Keratinocyte (primary cell): ENCODE results near the gene RGS7BP. TPM values are rescaled to one million over a fixed set of nuclear protein-coding genes. Genes with fewer than 3 reads are reported as not detected.

ENCODE experiments used
- DNase-seq: peaks from one replicate; pipeline ENCODE4 v3.0.0-alpha.2; 2011; ENCODE audit warnings: low read depth, missing footprints, low spot score
- FAIRE-seq: peaks from 2 replicates; lab custom pipeline; 2011; peaks lifted over from hg19 to GRCh38; lab: Jason Lieb, UNC
- H2AFZ ChIP-seq: 2 replicates; pipeline ENCODE4 v1.6.0; 2012; ENCODE audit warnings: low read length, control low read depth, inconsistent platforms; ENCODE audit not compliant: control insufficient read depth
- H3K27ac ChIP-seq: 2 replicates; pipeline ENCODE4 v1.5.1; 2011; ENCODE audit warnings: low read length; ENCODE audit not compliant: control insufficient read depth, insufficient read depth
- H3K27me3 ChIP-seq: 3 replicates; pipeline ENCODE4 v1.6.0; 2011; ENCODE audit warnings: low read length; ENCODE audit not compliant: control insufficient read depth, insufficient read depth; ENCODE audit errors: extremely low read depth
- H3K36me3 ChIP-seq, 2 experiments: 2 replicates in 1 of 2; 3 replicates in 1 of 2; pipeline ENCODE4 v1.5.1; 2011; ENCODE audit warnings: low read length in 2 of 2, mild to moderate bottlenecking in 1 of 2; ENCODE audit not compliant: control insufficient read depth in 2 of 2, insufficient read depth in 2 of 2; ENCODE audit errors: extremely low read depth in 1 of 2
- H3K4me1 ChIP-seq: 3 replicates; pipeline ENCODE4 v1.5.1; 2011; ENCODE audit warnings: low read length; ENCODE audit not compliant: control insufficient read depth, insufficient read depth; ENCODE audit errors: extremely low read depth
- H3K4me2 ChIP-seq: 3 replicates; pipeline ENCODE4 v1.6.0; 2011; ENCODE audit warnings: low read depth, low read length; ENCODE audit not compliant: control insufficient read depth, insufficient read depth; ENCODE audit errors: extremely low read depth
- H3K4me3 ChIP-seq, 3 experiments: fragments of 200-600 bp in 1 of 3; sonication (generic) in 1 of 3; 2 replicates in 2 of 3; 3 replicates in 1 of 3; pipeline ENCODE4 v1.5.1; 2011 to 2016; ENCODE audit warnings: low read length in 3 of 3, mild to moderate bottlenecking in 3 of 3, control low read depth in 2 of 3, inconsistent platforms in 1 of 3, low read depth in 1 of 3, mixed read lengths in 1 of 3, mixed run types in 1 of 3, moderate library complexity in 1 of 3; ENCODE audit not compliant: control insufficient read depth in 2 of 3, insufficient read depth in 2 of 3; ENCODE audit errors: extremely low read depth in 1 of 3
- H3K79me2 ChIP-seq: 2 replicates; pipeline ENCODE4 v1.6.0; 2012; ENCODE audit warnings: low read length; ENCODE audit not compliant: control insufficient read depth, insufficient read depth
- H3K9ac ChIP-seq: 3 replicates; pipeline ENCODE4 v1.6.0; 2011; ENCODE audit warnings: low read length; ENCODE audit not compliant: control insufficient read depth, insufficient read depth; ENCODE audit errors: extremely low read depth
- H3K9me1 ChIP-seq: 3 replicates; pipeline ENCODE4 v1.6.0; 2011; ENCODE audit warnings: low read length; ENCODE audit not compliant: control insufficient read depth, insufficient read depth; ENCODE audit errors: extremely low read depth
- H3K9me3 ChIP-seq: 2 replicates; pipeline ENCODE4 v1.5.1; 2012; ENCODE audit warnings: low read depth, low read length; ENCODE audit not compliant: control insufficient read depth
- H4K20me1 ChIP-seq: 3 replicates; pipeline ENCODE4 v1.6.0; 2011; ENCODE audit warnings: low read length; ENCODE audit not compliant: control insufficient read depth, insufficient read depth; ENCODE audit errors: extremely low read depth
- EZH2 ChIP-seq: IDR thresholded peaks from one replicate; pipeline ENCODE4 v1.6.1; 2012; ENCODE audit warnings: inconsistent platforms, mild to moderate bottlenecking, low read length, moderate library complexity
- dilution Hi-C: fragments of 300-500 bp; cut with MboI; formaldehyde crosslinking; loops from one replicate; pipeline ENCODE4 v1.7.0; 2020; ENCODE audit warnings: low sequenced_read_pairs; ENCODE audit not compliant: extremely low pct_ligation_motif_present
- polyA plus RNA-seq, 5 experiments: library from polyadenylated mRNA; depleted of rRNA in 3 of 5; stranded (reverse) in 3 of 5; stranded (forward) in 1 of 5; unstranded in 1 of 5; fragments of >200 nt; gene quantifications; 1 replicate in 1 of 5; 2 replicates in 3 of 5; 3 replicates in 1 of 5; pipeline versions ENCODE4 v1.2.1 to v1.2.3, GENCODE V29; 2011 to 2012; ENCODE audit warnings: missing spikeins in 2 of 5, low read depth in 1 of 5, low replicate concordance in 1 of 5
- TF ChIP-seq, protein P1 (sequence below), 3 experiments: IDR thresholded peaks in 1 of 3; conservative IDR thresholded peaks in 1 of 3; optimal IDR thresholded peaks in 1 of 3; 2 replicates in 2 of 3; 3 replicates in 1 of 3; pipeline versions ENCODE3 to v1.5.1; 2011; ENCODE audit warnings: low read length in 3 of 3, mild to moderate bottlenecking in 3 of 3, moderate library complexity in 2 of 3, control low read depth in 1 of 3, inconsistent platforms in 1 of 3; ENCODE audit not compliant: insufficient read depth in 2 of 3; ENCODE audit errors: extremely low read depth in 1 of 3

The RGS7BP gene
- polyA plus RNA-seq, 1 donor (not counting 4 experiments of a cell fraction or from before 2014, with no cell fraction given) = not detected

DNA sequence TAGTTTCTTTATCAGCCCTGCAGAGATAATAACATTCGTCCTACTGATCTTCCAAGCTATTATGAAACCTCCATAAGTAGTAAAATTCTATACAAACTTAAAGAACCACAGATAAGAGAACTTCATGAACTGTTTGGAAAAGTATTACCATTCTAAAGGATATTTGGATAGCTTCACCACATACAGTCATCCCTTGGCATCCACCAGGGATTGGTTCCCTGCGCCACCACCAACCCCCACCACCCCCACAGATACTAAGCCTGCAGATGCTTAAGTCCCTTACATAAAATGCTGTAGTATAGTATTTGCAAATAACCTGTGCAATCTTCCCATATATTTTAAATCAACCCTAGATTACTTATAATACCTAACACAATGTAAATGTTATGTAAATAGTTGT lies 123.1 kb downstream of the RGS7BP start:
- FAIRE-seq (no peak), DNase-seq (no peak)
- Histone ChIP-seq H3K9ac (no peak overlapping the region), H3K4me1 (no peaks in the 10 kb centered on the region), H3K36me3 (no peaks in the 10 kb centered on the region), H3K27me3 (peaks cover 3% of the 10 kb centered on the region), H2AFZ (no peak overlapping the region), H3K79me2 (no peaks in the 10 kb centered on the region), H3K4me3 (no peak overlapping the region), H3K4me2 (no peak overlapping the region), H4K20me1 (no peaks in the 10 kb centered on the region), H3K9me1 (no peaks in the 10 kb centered on the region), H3K27ac (no peak overlapping the region), H3K9me3 (no peaks in the 10 kb centered on the region)
- dilution Hi-C loops = no loop called here
- no peak for TF ChIP-seq EZH2
- TF ChIP-seq, protein P1, sequence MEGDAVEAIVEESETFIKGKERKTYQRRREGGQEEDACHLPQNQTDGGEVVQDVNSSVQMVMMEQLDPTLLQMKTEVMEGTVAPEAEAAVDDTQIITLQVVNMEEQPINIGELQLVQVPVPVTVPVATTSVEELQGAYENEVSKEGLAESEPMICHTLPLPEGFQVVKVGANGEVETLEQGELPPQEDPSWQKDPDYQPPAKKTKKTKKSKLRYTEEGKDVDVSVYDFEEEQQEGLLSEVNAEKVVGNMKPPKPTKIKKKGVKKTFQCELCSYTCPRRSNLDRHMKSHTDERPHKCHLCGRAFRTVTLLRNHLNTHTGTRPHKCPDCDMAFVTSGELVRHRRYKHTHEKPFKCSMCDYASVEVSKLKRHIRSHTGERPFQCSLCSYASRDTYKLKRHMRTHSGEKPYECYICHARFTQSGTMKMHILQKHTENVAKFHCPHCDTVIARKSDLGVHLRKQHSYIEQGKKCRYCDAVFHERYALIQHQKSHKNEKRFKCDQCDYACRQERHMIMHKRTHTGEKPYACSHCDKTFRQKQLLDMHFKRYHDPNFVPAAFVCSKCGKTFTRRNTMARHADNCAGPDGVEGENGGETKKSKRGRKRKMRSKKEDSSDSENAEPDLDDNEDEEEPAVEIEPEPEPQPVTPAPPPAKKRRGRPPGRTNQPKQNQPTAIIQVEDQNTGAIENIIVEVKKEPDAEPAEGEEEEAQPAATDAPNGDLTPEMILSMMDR (optimal IDR thresholded peaks at IDR 0.05 in 1 of 3, IDR thresholded peaks at IDR 0.05 in 1 of 3, conservative IDR thresholded peaks at IDR 0.05 in 1 of 3; ENCODE audit: extremely low read depth in 1 of 3, insufficient read depth in 2 of 3, low read length in 3 of 3) = no peak

DNA sequence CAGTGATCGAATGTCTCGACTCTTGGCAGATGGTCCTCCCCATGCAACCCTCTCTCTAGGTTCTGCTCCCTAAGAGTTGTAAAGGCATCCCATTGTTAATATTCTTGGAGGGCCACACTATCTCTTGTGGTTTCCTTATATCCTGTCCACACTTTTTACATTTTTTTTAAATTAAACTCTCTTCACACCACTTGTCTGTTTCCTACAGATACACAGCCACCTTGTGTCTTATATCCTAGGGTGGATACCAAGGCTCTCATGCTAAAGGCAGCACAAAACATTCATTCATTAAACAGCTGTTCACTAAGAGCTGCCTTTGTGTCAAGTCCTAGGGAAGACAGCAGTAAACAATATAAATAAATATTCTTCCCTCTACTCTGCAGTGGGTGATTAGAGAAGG lies 124.0 kb downstream of the RGS7BP start:
- H3K4me2 ChIP-seq = no peak overlapping the region
- H3K9me3 ChIP-seq = no peaks in the 10 kb centered on the region
- H3K79me2 ChIP-seq = no peaks in the 10 kb centered on the region
- H4K20me1 ChIP-seq = no peaks in the 10 kb centered on the region
- H3K9ac ChIP-seq = no peak overlapping the region
- peaks cover 3% of the 10 kb centered on the region for H3K27me3 ChIP-seq
- FAIRE-seq = no peak
- TF ChIP-seq EZH2 = no peak
- TF ChIP-seq, protein P1 (optimal IDR thresholded peaks at IDR 0.05 in 1 of 3, IDR thresholded peaks at IDR 0.05 in 1 of 3, conservative IDR thresholded peaks at IDR 0.05 in 1 of 3; ENCODE audit: extremely low read depth in 1 of 3, insufficient read depth in 2 of 3, low read length in 3 of 3) = no peak
- no peaks in the 10 kb centered on the region for H3K36me3 ChIP-seq
- H2AFZ ChIP-seq = no peak overlapping the region
- H3K27ac ChIP-seq = no peak overlapping the region
- dilution Hi-C loops = no loop called here
- no peak overlapping the region for H3K4me3 ChIP-seq
- DNase-seq = no peak
- H3K4me1 ChIP-seq = no peaks in the 10 kb centered on the region
- no peaks in the 10 kb centered on the region for H3K9me1 ChIP-seq
